Activated CD4-positive, alpha-beta memory T cell treated with anti-CD3 and anti-CD28 coated beads, Interleukin-2, amount 10 ng/mL, durations not matched to agents 7 days and 5 days (primary cell): ENCODE data around the gene BEST4. TPM values are rescaled to one million over a fixed set of nuclear protein-coding genes. Genes with fewer than 3 reads are reported as not detected.

Experiments
- CTCF ChIA-PET: fragments of 350-600 bp; sonication (Branson Sonifier 250); formaldehyde crosslinking; loops from one replicate; lab custom pipeline; 2021; ENCODE audit warnings: antibody characterized with exemption, inconsistent platforms; lab: Charles Lee
- POLR2A ChIA-PET: fragments of 350-600 bp; sonication (Branson Sonifier 250); formaldehyde crosslinking; loops from one replicate; lab custom pipeline; 2021; ENCODE audit warnings: antibody characterized with exemption; lab: Charles Lee
- DNase-seq: peaks from one replicate; pipeline ENCODE4 v3.0.0-alpha.2; 2020
- H3K27ac Mint-ChIP-seq: one replicate; pipeline ENCODE4 v1.8.0; 2021; ENCODE audit warnings: mild to moderate bottlenecking, mixed read lengths
- H3K27me3 Mint-ChIP-seq: one replicate; pipeline ENCODE4 v1.8.0; 2021; ENCODE audit warnings: mixed read lengths
- H3K36me3 Mint-ChIP-seq: one replicate; pipeline ENCODE4 v1.8.0; 2021; ENCODE audit warnings: low read depth, mixed read lengths
- H3K4me1 Mint-ChIP-seq: one replicate; pipeline ENCODE4 v1.8.0; 2021; ENCODE audit warnings: mixed read lengths
- H3K4me3 Mint-ChIP-seq: one replicate; pipeline ENCODE4 v1.8.0; 2021; ENCODE audit warnings: mild to moderate bottlenecking, mixed read lengths
- H3K9me3 Mint-ChIP-seq: one replicate; pipeline ENCODE4 v1.8.0; 2021; ENCODE audit warnings: mixed read lengths
- total RNA-seq, 2 experiments: library from RNA; stranded (reverse); gene quantifications; one replicate each; pipeline ENCODE4 v1.2.3, GENCODE V29; 2021

Gene BEST4
- 1 to 10 TPM; 1.0 to 1.3 TPM for total RNA-seq

DNA sequence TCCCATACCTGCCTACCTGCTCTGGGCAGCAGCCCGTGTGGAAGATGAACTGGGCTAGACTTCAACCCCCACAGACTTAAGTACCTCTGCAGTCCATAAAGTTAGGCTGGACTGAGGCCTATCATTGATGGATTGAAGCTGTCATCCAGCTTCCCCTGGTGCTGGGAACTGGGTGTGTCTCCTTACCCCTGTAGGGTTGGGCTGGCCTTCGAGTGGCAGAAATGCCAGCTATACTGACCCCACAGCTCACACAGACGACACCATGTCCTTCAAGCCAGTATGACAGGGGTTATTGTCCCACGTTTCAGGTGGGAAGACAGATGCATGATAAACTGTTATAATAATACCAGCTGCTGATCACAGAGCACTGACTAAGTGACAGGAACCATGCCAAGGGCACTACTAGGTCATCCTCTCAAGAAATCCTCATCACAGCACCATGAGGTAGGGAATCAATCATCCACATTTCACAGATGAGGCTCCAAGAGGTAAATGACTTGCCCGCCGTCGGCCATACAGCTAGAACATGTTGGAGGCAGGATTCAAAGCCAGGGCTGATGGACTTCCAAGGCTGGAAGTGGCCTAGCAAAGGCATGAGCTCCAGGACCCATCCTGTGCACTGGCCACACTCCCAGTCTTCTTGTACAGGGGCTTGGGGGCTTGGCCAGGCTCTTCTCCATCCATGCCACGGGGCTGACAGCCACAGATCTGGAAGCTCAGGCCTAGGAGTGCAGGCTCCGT lies at the start of gene BEST4:
Gene BEST4 (minus strand): TSS at position 51 of the 741 bp plus-strand sequence. CDS start 465 bp downstream, outside the sequence.
- H3K36me3 Mint-ChIP-seq = peaks cover under 1% of the 10 kb centered on the region
- CTCF ChIA-PET = interaction anchor here (0.7 to 2.4 kb wide), 5 partner anchors 8 to 57 kb away, joined by 3 to 13 read pairs (median 6); partner anchors contain the start of genes PLK3 and RNU5D-1
- no peak within 1 kb of the TSS for H3K4me3 Mint-ChIP-seq
- no peaks in the 10 kb centered on the region for H3K27me3 Mint-ChIP-seq
- POLR2A ChIA-PET = interaction anchor here (0.9 to 17.1 kb wide), 8 partner anchors 9 to 223 kb away, joined by 3 to 454 read pairs (median 23); partner anchors contain the start of genes BTBD19, DYNLT4, HECTD3 and PLK3
- H3K27ac Mint-ChIP-seq = no peak within 1 kb of the TSS
- H3K4me1 Mint-ChIP-seq = peaks cover 28% of the 10 kb centered on the region
- DNase-seq = no peak
- H3K9me3 Mint-ChIP-seq = no peaks in the 10 kb centered on the region

DNA sequence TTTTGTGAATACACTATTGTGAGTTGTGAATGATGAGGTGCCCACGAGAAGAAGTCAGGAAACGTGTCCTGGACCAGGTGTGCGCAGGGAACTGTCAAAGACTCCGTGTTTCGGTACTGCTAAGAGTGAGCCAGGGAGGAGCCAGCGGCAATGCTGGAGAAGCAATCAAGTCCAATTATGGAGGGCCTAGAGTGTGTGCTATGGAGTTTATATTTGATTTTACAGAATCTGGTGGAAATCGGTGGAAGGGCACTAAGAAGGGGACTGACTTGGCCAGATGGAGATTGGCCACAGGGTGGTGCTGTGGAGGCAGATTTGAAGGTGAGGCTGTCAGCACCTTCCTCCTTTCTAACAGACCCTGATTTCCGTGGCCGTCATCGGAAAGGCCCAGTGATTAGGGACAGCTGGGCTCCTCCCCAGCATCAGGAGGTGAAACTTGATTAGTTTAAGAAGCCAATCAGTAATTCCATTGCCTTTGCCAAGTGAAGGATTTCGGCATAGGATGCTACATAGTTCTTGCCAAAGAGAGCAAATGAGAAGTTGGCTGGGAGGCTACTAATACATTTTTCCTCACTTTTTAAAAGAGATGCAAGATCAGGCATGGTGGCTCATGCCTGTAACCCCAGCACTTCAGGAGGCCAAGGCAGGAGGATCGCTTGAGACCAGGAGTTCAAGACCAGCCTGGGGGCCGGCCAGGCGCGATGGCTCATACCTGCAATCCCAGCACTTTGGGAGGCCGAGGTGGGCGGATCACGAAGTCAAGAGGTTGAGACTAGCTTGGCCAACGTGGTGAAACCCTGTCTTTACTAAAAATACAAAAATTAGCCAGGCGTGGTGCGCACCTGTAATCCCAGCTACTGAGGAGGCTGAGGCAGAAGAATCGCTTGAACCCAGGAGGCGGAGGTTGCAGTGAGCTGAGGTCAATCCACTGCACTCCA lies 48.0 kb upstream of the BEST4 start:
- Mint-ChIP-seq H3K27me3 (peaks cover under 1% of the 10 kb centered on the region), H3K9me3 (no peaks in the 10 kb centered on the region), H3K36me3 (no peaks in the 10 kb centered on the region), H3K4me1 (peaks cover 7% of the 10 kb centered on the region), H3K4me3 (no peak overlapping the region), H3K27ac (no peak overlapping the region)
- peak; percentile 90 for DNase-seq
- ChIA-PET POLR2A (interaction anchor here (0.7 to 4.0 kb wide), 9 partner anchors 9 to 176 kb away, joined by 3 to 16 read pairs (median 4); partner anchors contain the start of genes BTBD19, HECTD3, RPS8 and UROD), CTCF (interaction anchor here (0.6 to 1.9 kb wide), 10 partner anchors 10 to 457 kb away, joined by 3 to 16 read pairs (median 3); partner anchors contain the start of genes BTBD19, HECTD3, PLK3 and UROD)

DNA sequence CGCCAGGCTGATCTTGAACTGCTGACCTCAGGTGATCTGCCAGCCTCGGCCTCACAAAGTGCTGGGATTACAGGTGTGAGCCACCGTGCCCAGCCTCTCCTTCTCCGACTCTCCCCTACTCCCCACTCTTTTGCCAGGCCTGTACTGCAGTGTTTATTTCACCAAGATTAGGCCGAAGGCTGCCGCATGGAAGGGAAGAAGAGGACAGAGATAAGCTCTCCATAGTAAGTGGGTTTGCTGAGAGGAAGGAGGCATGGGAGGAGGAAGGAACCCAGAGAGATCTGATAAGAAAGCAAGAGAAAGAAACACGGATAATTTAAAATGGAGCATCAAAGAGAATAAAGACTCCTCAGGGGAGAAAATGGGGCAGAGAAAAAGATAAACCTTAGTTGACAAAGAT lies 46.4 kb upstream of the BEST4 start:
- ChIA-PET POLR2A (interaction anchor here (1.0 to 4.0 kb wide), 2 partner anchors 15 to 34 kb away, joined by 3 to 16 read pairs; partner anchors contain the start of gene PLK3), CTCF (interaction anchor here (0.8 to 1.4 kb wide), 5 partner anchors 13 to 177 kb away, joined by 3 to 6 read pairs (median 4); partner anchors contain the start of genes HECTD3, PLK3 and UROD)
- H3K27me3 Mint-ChIP-seq = no peaks in the 10 kb centered on the region

DNA sequence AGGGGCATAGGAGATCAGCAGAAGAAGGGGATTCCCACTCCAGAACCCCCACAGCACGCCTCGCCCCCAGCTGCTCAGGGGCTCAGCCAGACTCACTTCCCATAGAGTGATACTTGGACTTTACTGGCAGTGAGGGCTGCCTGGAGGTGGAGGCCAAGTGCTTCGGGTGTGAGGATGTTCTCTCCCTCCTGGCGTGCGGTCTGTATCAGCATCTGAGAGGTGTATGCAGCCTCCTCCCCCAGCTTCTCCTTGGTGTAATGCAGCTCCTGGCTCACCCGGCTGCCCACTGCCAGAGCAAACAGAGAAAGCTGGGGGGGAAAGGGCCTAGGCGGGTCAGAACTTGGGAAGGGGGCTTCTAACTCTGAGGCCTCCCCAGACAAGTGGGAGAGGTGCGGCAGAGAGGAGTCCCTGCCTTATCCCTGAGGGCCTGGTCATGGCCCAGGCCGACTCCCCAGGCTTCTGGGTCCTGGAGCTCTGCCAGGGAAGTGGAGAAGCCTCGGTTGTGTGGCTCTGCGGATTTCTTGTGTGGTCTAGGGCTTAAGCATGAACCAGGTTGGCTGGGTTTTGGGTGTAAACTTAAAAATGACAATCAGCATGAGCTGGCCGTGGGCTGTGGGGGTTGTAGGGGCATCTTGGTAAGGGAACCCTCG lies 44.2 kb upstream of the BEST4 start:
- ChIA-PET CTCF (interaction anchor here (1.2 kb wide), 1 partner anchor 32 kb away, joined by 3 read pairs; the partner anchor contains the start of gene PLK3), POLR2A (interaction anchor here (1.1 to 1.2 kb wide), 2 partner anchors 13 to 47 kb away, joined by 3 to 6 read pairs; no protein-coding TSS in a partner anchor)
- no peaks in the 10 kb centered on the region for H3K27me3 Mint-ChIP-seq
- H3K9me3 Mint-ChIP-seq = no peaks in the 10 kb centered on the region
- no peaks in the 10 kb centered on the region for H3K36me3 Mint-ChIP-seq
- no peak overlapping the region for H3K4me3 Mint-ChIP-seq
- no peak overlapping the region for H3K27ac Mint-ChIP-seq
- peaks cover 7% of the 10 kb centered on the region for H3K4me1 Mint-ChIP-seq
- no peak for DNase-seq

More for the DNA sequence above, 46.4 kb upstream of the BEST4 start:
- peaks cover 7% of the 10 kb centered on the region for H3K4me1 Mint-ChIP-seq
- no peak for DNase-seq
- no peaks in the 10 kb centered on the region for H3K9me3 Mint-ChIP-seq
- no peak overlapping the region for H3K27ac Mint-ChIP-seq
- no peaks in the 10 kb centered on the region for H3K36me3 Mint-ChIP-seq
- H3K4me3 Mint-ChIP-seq = no peak overlapping the region

DNA sequence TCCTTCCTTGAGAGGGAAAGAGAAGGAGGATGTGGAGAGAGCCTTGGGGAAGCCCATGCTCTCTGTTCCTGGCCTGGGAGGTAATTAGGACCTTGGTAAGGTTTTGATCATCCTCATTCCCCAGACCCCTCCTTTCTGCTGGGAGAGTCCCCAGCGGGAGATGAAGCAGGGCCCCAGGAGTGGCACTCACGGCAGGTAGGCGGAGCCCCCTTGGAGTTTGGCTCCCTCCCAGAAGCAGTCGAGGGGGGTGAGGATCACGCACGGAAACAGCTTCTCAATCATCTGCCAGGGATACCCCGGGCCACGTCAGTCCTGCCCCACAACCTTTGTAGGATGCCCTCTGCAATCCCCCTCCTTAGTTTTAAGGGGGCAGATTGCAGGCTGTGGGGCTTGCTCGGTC lies 43.5 kb upstream of the BEST4 start:
- Mint-ChIP-seq H3K27me3 (no peaks in the 10 kb centered on the region), H3K4me1 (peaks cover 7% of the 10 kb centered on the region), H3K36me3 (no peaks in the 10 kb centered on the region), H3K27ac (no peak overlapping the region), H3K9me3 (no peaks in the 10 kb centered on the region), H3K4me3 (no peak overlapping the region)
- CTCF ChIA-PET = interaction anchor here (1.2 kb wide), 1 partner anchor 31 kb away, joined by 3 read pairs; the partner anchor contains the start of gene PLK3
- no peak for DNase-seq
- POLR2A ChIA-PET = interaction anchor here (0.7 to 2.8 kb wide), 3 partner anchors 11 to 46 kb away, joined by 3 to 38 read pairs (median 3); no protein-coding TSS in a partner anchor

DNA sequence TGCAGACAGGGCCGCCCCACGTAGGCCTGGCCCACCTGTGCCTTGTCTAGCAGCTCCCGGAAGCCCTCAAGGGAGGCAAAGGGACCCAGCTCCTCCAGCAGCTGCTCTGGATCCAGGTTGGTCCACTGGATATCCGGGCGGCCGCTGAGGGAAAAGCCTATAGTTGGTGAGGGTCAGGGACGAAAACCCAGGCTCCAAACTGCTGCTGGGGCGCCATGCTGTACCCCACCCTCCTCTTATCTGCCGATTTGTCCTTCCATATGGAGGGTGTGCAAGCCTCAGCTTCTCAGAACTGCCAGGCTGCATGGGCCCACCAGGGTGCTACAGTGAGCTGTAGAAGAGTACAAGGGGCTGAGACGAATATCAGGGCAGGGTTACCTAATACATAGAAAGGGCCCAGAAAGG lies 42.9 kb upstream of the BEST4 start:
- no peak overlapping the region for H3K4me3 Mint-ChIP-seq
- no peak for DNase-seq
- POLR2A ChIA-PET = interaction anchor here (0.7 to 2.8 kb wide), 6 partner anchors 11 to 155 kb away, joined by 3 to 38 read pairs (median 3); partner anchors contain the start of genes PLK3 and PTCH2
- H3K36me3 Mint-ChIP-seq = no peaks in the 10 kb centered on the region
- no peaks in the 10 kb centered on the region for H3K27me3 Mint-ChIP-seq
- no peak overlapping the region for H3K27ac Mint-ChIP-seq
- H3K9me3 Mint-ChIP-seq = no peaks in the 10 kb centered on the region
- CTCF ChIA-PET = no interaction called here
- H3K4me1 Mint-ChIP-seq = peaks cover 4% of the 10 kb centered on the region

DNA sequence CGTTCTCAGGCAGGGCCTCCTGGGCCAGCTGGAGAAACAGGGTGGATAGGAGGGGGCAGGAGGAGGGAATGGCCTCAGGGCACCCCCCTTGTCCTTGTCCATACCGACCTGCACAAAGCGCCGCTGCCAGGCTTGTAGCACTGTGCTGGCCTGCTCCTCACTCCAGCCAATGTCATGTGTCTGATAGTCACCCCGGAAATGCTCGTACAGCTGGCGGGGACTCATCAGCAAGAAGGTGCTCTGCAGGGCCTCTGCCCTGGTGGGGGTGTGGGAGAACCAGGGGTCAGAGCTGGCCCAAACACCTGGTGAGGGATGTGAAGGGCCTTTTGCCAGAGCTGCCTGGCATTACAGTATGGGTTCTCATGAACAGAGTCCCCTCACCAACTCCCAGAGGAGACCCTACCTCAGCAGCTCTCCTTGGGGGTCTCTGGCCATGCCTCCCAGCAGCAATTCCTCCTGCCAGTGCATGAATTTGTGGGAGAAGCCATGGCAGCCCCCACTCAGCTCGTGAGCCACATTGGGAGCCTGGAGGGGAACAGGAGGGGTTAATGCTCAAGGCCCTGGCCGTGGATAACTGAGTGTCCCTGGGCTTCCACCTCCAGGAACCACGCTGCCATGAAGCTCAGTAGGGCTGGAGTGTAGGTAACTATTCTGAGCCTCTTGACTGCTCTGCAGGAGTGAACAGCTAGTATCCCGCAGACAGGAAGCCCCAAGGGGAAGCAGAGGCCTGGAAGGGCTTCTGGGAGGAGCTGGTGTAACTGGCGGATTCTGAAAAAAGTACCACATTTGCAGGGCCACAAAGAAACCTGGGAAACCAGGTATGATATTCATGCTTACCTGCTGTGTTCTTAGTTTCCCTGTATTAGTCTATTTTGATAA lies 41.8 kb upstream of the BEST4 start:
- Mint-ChIP-seq H3K36me3 (no peaks in the 10 kb centered on the region), H3K4me3 (no peak overlapping the region), H3K9me3 (no peaks in the 10 kb centered on the region), H3K27me3 (no peaks in the 10 kb centered on the region), H3K27ac (no peak overlapping the region), H3K4me1 (no peaks in the 10 kb centered on the region)
- CTCF ChIA-PET = interaction anchor here (0.9 kb wide), 1 partner anchor 9 kb away, joined by 3 read pairs; no protein-coding TSS in a partner anchor
- POLR2A ChIA-PET = interaction anchor here (1.4 to 2.8 kb wide), 2 partner anchors 9 to 29 kb away, joined by 7 to 38 read pairs; partner anchors contain the start of gene PLK3
- DNase-seq = no peak

DNA sequence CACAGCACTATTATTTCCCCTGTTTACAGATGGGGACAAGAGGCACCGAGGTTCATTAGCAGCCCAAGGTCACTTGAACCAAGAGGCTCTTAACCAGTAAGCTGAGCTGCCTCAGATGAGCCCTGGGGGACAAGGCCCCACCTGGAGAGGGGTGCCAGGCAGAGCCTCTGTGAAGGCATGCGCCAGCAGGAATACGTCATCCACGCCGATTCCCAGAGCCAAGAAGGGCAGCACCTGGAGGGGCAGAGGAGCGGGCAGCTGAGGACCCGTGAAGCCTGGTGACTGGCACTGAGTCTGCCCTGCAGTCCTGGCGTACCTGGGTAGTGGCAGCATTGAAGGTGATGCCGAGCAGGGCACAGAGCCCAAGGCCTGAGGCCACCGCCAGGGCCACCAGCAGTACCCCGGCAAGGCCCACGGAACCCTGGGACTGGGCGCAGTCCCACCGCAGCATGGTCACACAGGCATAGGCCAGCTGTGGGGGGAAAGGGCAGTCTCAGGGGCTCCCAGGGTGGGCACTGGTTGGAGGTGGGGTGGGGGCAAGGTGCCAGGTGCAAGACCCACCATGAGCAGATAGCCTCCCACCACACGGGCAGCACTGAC lies 41.0 kb upstream of the BEST4 start:
- no peaks in the 10 kb centered on the region for H3K9me3 Mint-ChIP-seq
- H3K4me3 Mint-ChIP-seq = no peak overlapping the region
- H3K4me1 Mint-ChIP-seq = no peaks in the 10 kb centered on the region
- H3K27ac Mint-ChIP-seq = no peak overlapping the region
- ChIA-PET POLR2A (interaction anchor here (2.8 kb wide), 1 partner anchor 9 kb away, joined by 38 read pairs; no protein-coding TSS in a partner anchor), CTCF (no interaction called here)
- no peak for DNase-seq
- no peaks in the 10 kb centered on the region for H3K27me3 Mint-ChIP-seq
- no peaks in the 10 kb centered on the region for H3K36me3 Mint-ChIP-seq

DNA sequence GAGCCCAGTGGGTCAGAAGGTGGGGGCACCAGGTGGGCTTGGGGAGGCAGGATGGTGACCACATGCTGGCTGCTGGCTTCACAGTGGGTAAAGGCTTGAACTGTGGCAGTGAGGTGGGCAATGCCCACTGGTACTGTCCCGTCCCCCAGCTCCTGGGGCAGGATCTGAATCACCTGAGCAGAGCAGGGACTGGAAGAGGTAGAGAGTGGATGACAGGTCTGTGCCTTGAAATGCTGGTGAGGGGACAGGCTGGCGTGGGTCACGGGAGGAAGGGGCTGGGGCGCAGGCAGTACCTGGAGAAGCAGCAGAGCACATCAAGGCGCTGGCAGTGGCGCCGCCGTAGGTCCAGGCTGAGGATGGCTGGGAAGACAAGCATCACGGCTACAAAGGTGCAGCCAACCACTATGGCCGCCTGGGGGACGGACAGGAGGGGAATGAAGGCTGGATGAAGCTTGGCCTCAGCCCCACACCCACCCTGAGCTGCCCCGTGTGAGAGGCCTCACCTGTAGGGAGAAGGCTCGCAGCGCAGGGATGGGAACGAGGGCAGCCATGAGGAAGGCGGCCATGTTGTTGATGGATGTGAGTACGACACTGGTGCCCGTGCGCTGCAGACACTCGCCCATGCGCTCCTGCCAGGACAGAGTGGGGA lies 40.2 kb upstream of the BEST4 start:
- Mint-ChIP-seq H3K27ac (no peak overlapping the region), H3K27me3 (no peaks in the 10 kb centered on the region), H3K9me3 (no peaks in the 10 kb centered on the region), H3K4me3 (no peak overlapping the region), H3K4me1 (no peaks in the 10 kb centered on the region), H3K36me3 (no peaks in the 10 kb centered on the region)
- POLR2A ChIA-PET = interaction anchor here (1.0 to 11.9 kb wide), 4 partner anchors 9 to 106 kb away, joined by 4 to 960 read pairs (median 10); partner anchors contain the start of genes BTBD19, DYNLT4, PLK3 and RNU5D-1
- CTCF ChIA-PET = no interaction called here
- DNase-seq = no peak

DNA sequence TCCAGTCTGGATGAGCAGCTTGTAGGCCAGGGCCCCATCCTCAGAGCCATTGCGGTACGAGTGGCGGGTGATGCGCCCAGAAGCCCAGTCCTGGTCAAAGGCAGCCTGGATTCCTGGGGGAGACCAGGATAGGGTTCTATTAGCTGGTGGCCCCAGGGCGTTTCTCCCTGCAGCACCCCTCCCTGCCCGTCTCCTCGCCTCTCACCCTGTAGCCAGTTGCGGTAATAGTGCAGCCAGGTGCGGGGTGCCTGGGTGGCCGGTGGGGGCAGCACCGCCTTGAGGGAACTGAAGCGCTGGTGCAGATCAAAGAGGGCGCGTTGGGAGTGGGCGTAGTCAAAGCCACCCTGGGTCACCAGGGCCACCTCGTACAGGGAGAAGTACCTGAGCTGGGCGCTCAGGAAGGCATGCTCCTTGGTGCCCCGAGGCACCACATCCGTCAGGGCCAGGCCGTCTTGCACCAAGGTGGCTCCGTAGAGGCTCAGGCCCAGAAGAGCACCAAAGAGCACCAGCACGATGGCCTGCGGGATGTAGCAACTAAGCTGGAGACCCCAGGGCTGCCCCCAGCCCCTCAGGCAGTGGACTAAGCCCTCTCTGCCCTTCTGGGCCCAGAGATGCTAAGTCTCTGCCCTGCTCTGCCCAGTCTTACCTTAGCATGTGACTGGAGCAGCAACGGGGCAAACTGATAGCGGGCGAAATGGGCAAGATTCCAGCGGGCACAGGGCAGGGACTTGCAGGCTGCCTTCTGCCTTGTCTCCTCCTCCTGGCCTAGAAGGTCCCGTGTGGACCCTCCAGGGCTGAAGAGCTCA lies 39.4 kb upstream of the BEST4 start:
- Mint-ChIP-seq H3K9me3 (no peaks in the 10 kb centered on the region), H3K4me3 (no peak overlapping the region), H3K4me1 (peaks cover 4% of the 10 kb centered on the region), H3K27ac (no peak overlapping the region), H3K36me3 (no peaks in the 10 kb centered on the region), H3K27me3 (no peaks in the 10 kb centered on the region)
- ChIA-PET CTCF (interaction anchor here (0.6 kb wide), 1 partner anchor 17 kb away, joined by 3 read pairs; no protein-coding TSS in a partner anchor), POLR2A (interaction anchor here (0.9 to 11.9 kb wide), 5 partner anchors 8 to 105 kb away, joined by 4 to 960 read pairs (median 4); partner anchors contain the start of genes BTBD19, DYNLT4, PLK3 and RNU5D-1)
- no peak for DNase-seq
